HPDE6-E6E7 (cell line): ENCODE results near the gene MLEC.
"Not testable (repeated sequence)": the region's sequence is repeated elsewhere in the genome, so short reads cannot be mapped to it uniquely, and the experiment has no call there.

Experiments
- DNase-seq: peaks from one replicate; pipeline ENCODE4 v3.0.0; 2011; ENCODE audit warnings: missing footprints; ENCODE audit errors: extremely low spot score

The MLEC gene

DNA sequence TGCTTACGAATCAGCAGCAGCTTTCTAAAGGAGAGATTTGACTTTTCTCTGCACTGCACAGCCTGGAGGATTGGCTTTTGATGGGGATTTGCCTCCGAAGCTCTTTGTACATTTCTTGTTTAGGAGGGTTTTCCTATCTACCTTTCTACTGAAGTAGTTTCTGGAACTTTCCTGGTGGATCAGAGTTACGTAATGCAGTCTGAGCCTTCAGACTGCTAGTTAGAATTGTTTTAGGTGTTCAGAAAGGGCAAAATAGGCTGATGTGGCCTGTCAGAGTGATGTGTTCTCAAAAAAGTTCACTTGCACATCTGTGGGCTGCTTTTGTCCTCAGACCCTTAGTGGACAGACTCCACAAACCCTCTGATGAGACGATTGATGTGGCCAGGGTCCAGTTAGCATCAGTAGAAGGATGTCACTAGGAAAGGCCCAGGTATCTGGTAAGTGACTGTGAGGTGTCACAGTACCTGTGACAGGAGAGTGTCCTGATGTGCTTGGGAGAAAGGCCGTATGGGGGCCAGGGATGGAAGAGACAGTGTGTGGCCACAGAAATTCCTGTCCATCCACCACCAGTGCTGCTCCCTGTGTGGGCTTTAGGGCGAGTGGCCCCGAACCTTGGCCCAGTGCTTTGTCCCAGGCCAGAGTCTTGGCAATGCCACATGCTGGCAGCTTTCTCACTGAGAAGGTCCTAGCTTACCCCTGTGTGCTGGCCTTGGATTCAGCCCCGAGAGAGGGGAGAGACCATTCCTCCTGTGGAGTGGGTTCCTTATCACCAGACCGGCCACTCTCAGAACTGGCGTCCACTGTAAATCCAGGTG lies 34.2 kb downstream of the MLEC start:
- DNase-seq: no peak

DNA sequence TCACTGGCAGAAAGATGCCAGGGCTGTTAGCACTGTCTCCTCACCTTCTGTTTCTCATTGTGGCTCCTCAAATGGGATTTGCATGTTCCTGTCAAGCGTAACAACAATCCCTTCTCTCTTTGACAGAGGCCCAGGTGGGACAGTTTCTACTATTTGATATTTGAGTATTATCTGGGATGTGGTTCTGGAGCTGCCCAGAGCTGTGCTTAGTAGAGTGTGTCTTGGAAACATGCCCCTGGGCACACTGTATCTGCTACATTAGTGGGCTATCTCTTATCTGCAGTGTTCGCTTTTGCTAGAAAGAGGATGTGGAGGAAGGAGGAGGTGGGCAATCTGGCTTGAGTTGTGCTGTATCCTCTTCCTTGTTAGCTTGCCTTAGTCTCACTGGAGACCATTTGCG lies 34.9 kb downstream of the MLEC start:
- DNase-seq: no peak

- DNase-seq: no peak
These were observed 35.8 kb downstream of the MLEC start for GRCh38 chr12:120722784-120723183.

DNA sequence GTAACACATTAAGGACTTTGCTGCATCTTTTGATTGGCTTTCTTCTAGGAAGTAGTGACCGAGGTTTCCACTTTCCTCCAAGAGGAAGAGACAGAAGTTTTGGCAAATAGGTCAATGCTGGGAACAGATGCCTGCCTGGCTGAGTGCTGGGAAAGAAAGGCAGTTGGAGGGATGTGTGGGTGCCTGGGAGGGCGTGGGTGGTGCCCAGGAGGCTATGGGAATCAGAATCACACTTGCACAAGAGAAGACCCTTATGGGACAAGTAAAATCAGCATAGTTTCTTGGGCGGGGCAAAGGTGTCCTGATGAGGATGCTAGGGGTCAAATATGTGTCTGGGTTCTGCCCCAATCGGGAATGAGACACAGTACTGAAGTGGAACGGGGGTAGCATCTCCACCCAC lies 37.8 kb downstream of the MLEC start:
- no peak for DNase-seq

DNA sequence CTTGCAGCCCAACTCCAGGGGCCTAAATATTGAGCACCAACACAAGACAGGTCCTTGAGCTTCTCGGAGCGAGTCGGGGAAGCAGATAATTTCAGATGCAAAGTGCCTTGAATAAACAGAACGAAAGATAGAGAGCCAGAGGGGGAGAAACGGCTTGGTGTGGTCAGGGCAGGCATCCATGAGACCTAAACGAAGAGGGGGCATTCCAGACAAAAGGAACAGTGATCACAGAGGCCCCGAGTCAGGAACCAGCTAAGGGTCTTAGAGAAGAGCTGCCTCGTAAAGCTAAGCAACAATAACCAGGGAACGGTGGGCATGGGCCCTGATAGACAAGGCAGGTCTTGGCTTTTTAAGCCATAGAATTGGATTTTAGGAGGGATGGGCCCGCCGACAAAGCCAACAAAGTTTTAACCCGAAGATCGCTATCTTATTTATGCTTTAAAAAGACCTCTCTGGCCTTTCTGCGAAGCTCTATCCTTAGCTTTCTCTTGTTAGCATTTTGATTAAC lies 38.3 kb downstream of the MLEC start:
- DNase-seq: no peak

DNA sequence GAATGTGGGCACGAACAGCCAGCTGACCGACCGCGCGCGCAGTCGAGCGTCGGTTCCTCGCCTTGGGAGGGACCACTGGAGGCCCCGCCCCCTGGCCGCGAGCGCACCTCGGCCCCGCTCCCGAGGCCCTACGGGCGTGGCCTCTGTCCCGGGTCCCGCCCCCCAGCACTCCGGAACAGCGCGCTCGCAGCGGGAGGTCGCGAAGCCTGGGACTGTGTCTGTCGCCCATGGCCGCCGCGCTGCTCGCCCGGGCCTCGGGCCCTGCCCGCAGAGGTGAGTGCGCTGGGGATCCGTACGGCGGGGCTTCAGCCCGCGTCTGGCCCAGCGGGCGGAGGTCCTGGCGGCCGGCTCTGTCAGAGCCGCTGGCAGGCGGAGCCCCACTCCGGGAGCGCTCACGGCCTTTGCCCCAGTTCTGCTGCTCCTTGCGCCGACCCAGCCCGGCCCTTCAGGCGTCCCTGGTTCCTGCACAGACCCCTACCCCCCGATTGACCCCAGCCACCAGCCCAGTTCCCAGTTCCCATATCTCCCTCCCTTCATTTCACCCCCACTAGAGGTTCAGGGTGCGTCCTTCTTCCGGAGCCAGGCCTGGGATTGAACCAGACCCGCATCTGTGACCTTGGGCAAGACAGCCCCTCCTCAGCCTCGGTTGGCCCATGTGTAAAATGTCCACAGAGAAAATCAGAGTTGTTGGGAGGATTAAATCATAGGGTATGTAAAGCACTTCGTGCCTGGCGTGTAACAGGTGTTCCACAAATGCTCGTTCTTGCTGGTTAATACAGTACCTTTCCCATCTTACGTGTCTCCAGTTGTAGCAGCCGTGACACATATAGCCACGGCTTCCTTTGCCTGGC lies 38.9 kb downstream of the MLEC start, which contains the start of gene ACADS:
ACADS (plus strand) TSS at position 168 of the 851 bp plus-strand sequence; CDS start at position 228, 60 bp downstream.
- DNase-seq: peak; percentile 96

DNA sequence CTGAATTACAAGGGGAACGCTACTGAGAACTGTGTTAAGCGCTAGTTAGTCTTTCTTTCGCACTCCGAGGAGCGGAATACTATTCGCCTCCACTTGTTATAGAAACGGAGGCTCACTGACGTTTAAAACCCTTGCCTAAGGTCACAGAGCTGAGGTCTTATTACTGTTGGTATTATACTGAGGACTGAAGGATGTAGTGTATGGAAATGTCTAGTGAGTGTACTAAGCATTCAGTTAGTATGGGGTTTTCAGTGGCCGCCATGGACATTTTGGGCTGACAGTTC lies 39.5 kb downstream of the MLEC start:
- no peak for DNase-seq

DNA sequence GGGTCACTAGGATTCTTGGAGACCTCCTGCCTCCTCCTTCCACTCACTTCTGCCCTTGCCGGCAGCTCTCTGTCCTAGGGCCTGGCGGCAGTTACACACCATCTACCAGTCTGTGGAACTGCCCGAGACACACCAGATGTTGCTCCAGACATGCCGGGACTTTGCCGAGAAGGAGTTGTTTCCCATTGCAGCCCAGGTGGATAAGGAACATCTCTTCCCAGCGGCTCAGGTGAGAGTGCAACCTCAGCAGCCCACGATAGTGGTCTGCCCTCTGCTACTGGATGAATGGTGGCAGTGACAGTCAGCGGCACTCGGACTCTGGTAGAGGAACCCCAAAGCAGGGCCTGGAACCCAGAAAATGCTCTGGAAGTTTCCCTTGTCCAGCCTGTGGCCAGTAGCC lies 40.0 kb downstream of the MLEC start:
- no peak for DNase-seq

DNA sequence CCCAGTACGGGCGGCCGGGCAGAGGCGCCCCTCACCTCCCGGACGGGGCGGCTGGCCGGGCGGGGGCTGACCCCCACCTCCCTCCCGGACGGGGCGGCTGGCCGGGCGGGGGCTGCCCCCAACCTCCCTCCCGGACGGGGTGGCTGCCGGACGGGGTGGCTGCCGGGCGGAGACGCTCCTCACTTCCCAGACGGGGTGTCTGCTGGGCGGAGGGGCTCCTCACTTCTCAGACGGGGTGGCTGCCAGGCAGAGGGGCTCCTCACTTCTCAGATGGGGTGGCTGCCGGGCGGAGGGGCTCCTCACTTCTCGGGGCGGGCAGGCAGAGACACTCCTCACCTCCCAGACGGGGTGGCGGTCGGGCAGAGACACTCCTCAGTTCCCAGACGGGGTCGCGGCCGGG lies 45.2 kb downstream of the MLEC start:
- not testable (repeated sequence) for DNase-seq

DNA sequence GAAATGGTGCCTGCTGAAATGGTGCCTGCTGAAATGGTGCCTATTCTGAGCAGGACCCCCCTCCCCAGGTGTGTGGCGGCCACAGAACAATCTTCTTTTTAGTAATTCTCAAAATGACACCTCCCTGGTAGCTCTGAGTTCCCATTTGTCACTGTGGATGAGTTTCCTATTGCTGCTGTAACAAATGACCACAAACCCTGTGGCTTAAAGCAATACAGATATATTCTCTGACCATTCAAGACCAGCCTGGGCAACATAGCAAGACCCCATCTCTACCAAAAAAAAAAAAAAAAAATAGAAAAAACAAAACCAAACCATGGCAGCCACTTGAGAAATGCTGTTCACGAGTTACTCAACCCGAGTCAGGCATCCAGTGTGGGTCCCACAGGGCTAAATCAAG lies 46.6 kb downstream of the MLEC start:
- DNase-seq: no peak

GRCh38 chr12:120734210-120734609 lies 47.3 kb downstream of the MLEC start:
- no peak for DNase-seq

DNA sequence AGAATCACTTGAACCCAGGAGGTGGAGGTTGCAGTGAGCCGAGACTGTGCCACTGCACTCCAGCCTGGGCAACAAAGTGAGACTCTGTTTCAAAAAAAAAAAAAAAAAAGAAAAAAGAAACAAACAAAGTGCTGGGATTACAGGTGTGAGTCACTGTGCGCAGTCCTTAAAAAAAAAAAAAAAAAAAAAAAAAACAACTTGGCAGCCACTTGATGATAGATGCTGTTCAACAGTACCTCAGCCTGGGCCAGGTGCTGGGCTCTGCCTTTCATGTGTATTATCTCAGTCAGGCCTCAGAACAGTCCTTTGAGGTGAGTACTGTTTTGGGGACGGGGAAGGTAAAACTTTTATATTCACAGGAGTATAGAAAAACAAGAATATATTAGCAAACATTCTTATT lies 48.2 kb downstream of the MLEC start:
- no peak for DNase-seq

- DNase-seq: no peak
These were observed 49.7 kb downstream of the MLEC start for GRCh38 chr12:120736404-120737331.

DNA sequence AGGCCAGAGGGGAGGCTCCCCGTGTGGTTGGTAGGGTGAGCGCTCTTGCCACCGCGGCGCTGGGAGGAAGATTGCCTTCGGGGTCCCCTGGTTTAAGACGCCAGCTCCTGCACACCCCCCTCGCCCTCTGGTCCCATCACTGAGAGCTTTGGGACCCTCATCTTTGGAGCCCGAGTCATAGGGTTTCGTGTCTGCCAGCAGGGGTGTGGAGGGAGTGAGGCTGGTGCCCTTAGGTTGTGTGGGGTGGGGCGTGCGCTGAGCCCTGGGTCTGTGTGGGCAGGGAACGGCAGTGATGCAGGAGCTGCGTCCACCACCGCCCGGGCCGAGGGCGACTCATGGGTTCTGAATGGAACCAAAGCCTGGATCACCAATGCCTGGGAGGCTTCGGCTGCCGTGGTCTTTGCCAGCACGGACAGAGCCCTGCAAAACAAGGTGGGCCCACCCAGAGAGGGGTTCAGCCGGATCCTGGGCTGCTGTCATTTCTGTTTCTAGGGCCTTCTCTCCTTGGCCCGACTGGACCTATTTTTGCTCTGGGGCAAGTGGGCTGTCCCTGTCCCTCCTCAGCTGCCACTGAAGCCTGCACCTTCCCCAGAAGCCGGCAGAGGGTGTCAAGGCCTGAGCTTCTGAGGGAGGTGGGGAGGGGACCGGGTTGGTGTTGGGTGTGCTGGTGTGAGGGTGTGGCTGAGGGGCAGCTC lies 50.8 kb downstream of the MLEC start:
- no peak for DNase-seq

- DNase-seq: no peak
These were observed 51.5 kb downstream of the MLEC start for GRCh38 chr12:120738252-120739030.

GRCh38 chr12:120739031-120739762 lies 52.2 kb downstream of the MLEC start:
- DNase-seq: no peak

DNA sequence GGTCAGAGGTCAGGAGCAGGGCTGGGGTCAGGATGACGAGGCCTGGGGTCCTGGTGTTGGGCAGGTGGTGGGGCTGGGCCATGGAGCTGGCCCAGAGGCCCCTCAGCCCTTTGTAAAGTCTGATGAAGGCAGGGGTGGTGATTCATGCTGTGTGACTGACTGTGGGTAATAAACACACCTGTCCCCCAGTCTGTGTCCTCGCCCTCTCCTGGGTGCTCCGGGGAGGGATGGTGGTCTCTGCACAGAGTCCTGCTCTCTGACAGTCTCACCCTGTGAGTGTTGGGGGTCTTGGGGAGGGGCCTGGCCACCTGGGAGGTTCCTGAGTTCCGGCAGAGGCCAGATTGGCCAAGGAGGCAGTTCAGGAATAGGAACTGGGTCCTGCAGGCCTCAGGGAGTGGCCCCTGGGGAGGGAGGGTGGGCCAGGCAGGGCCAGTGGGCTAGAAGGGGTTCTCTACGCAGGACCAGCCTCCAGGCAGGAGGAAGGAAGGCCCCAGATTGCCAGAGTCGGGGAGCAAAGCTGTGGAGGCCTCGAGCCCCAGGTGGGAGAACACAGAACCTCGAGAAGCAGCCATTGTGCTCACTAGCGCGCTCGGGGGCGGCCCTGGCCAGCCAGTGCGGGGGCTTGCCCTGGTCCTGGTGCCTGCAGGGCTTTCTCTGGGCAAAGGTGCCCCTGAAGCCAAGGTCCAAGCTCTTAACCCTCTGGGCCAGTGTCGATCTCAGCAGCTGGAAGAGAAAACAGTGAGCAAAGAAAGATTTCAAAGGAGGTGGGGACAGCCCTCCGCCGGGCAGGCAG lies 53.1 kb downstream of the MLEC start:
- DNase-seq: no peak

GRCh38 chr12:120740871-120741270 lies 53.9 kb downstream of the MLEC start:
- DNase-seq: no peak
